ENCODE data around the gene CYP1B1.
"Not testable (repeated sequence)": the region's sequence is repeated elsewhere in the genome, so short reads cannot be mapped to it uniquely, and the experiment has no call there.

CYP1B1 gene

DNA sequence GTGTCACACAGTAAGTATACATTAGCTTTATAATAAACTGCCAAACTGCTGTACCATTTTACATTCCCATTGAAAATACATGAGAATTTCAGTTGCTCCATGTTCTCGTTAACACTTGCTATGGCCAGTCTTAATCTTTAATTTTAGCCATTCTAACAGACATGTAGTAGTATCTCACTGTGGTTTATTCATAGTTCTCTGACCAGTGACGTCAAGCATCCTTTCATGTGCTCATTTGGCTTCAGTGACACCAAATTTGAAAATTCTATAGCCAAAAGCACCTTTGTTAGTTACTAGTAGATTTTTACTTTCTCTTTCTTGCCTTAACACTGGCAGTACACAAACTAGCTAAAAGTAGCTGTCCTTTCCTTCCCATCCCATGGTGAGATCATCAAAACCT, 43.0 kb downstream of the CYP1B1 start:
- no peak for DNase-seq (ENCODE audit: low read depth)

DNA sequence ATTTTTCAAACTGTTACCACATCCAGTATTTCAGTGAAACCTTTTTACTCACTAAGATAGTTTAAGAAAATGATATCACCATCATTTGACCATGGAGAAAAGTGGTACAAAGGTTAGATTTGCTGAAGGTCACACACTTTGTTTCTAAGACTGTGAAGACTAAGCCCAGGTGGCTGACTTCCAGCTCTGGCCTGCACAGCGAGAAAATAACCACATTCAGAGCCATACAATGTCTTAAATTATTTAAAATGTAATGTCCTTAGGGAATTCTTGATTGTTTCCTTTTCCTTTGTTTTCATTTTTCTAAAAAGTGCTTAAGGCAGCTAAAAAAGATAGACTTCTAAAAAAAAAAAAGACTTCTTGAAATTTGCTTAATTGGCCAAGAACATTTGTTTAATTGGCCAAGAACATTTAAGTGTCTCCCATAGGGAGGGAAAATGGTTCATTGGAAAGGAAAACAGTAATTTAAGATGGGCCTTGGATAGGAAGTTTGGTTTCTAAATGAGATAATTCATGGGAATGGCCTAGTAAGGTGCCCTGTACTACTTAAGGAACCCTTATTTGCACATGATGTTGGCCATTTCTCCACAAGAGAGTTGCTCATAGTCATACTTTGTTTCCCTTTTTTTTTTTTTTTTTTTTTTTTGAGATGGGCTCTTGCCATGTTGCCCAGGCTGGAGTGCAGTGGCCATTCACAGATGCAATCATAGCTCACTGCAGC, 45.2 kb downstream of the CYP1B1 start:
- no peak for DNase-seq (ENCODE audit: low read depth)

- DNase-seq (ENCODE audit: low read depth): no peak
Measured at GRCh38 chr2:38029512-38029911, 46.4 kb downstream of the CYP1B1 start.

DNA sequence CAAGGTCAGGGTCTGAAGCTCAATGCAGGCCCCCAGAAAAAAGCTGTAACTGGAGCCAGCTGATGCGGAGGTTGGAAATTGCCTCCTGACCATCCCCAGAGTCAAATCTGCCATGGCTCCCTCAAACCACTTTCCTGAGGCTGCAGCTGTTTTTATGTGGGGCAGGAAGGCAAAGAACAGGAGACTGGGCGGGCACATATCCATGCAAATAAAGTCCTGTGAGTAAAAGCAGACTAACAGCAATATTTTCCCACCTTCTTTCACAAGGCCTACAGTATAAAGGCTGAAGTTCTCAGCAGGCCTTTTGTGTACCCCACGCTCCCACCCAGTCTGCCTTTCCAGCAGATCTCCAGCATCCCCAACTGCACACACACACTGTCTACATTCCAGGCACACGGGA, 47.1 kb downstream of the CYP1B1 start:
- DNase-seq (ENCODE audit: low read depth): no peak

GRCh38 chr2:38026846-38027245, 49.1 kb downstream of the CYP1B1 start:
- no peak for DNase-seq (ENCODE audit: low read depth)

DNA sequence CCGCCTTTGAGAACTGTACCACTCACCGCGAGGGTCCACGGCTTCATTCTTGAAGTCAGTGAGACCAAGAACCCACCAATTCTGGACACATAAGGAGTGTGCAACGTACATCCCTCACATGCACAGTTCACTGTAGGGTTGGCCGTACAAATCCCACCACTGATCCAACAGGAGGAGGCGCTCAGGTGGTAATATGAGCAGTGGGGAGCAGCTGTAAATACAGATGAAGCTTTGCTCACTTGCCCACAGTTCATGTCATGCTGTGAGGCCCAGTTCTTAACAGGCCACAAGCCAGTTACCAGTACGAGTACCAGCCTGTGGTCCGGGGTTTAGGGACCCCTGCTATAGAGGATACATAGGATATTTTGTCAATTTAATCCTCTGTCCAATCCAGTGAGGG, 54.4 kb downstream of the CYP1B1 start:
- no peak for DNase-seq (ENCODE audit: low read depth)

- not testable (repeated sequence) for DNase-seq (ENCODE audit: low read depth)
Measured at GRCh38 chr2:38020359-38021069, 55.4 kb downstream of the CYP1B1 start.

GRCh38 chr2:38017836-38018235, 58.1 kb downstream of the CYP1B1 start:
- DNase-seq (ENCODE audit: low read depth): no peak

All from HS-5 (cell line).